WTC11 (cell line): ENCODE results near the gene ISL2. TPM values are rescaled to one million over a fixed set of nuclear protein-coding genes. Genes with fewer than 3 reads are reported as not detected.
A peak's percentile ranks its signal among the peaks of the same experiment; 100 is the strongest.

Experiments
- ATAC-seq: fragments of 200-7000 bp; cut with Tn5 transposase; 2 replicates; pipeline ENCODE4 v1.10.0; 2021; ENCODE audit warnings: mild to moderate bottlenecking, moderate library complexity
- CTCF ChIA-PET: fragments of 300-600 bp; sonication (Branson Sonifier 250); formaldehyde crosslinking; loops from one replicate; lab custom pipeline; 2021; ENCODE audit warnings: antibody characterized with exemption; lab: Charles Lee
- POLR2A ChIA-PET: fragments of 350-600 bp; sonication (Branson Sonifier 250); formaldehyde crosslinking; loops from one replicate; lab custom pipeline; 2021; ENCODE audit warnings: antibody characterized with exemption; lab: Charles Lee
- DNase-seq: peaks from one replicate; pipeline ENCODE4 v3.0.0; 2021; ENCODE audit warnings: low spot score
- H3K27ac Mint-ChIP-seq: 2 replicates; pipeline ENCODE4 v1.8.0; 2021; ENCODE audit warnings: mixed read lengths
- H3K27me3 Mint-ChIP-seq: 2 replicates; pipeline ENCODE4 v1.8.0; 2021; ENCODE audit warnings: low read depth, mild to moderate bottlenecking, moderate library complexity, mixed read lengths
- H3K36me3 Mint-ChIP-seq: 2 replicates; pipeline ENCODE4 v1.8.0; 2021; ENCODE audit warnings: mixed read lengths
- H3K4me1 Mint-ChIP-seq: 2 replicates; pipeline ENCODE4 v1.8.0; 2022; ENCODE audit warnings: mixed read lengths
- H3K4me3 Mint-ChIP-seq: 2 replicates; pipeline ENCODE4 v1.8.0; 2021; ENCODE audit warnings: mild to moderate bottlenecking, moderate library complexity, mixed read lengths
- H3K9me3 Mint-ChIP-seq: 2 replicates; pipeline ENCODE4 v1.8.0; 2021; ENCODE audit warnings: mixed read lengths
- AR ChIP-seq: fragments of 250-450 bp; sonication (Bioruptor Pico); IDR thresholded peaks from 2 replicates; pipeline ENCODE4 v1.9.0; 2021; ENCODE audit warnings: mild to moderate bottlenecking
- ELF4 ChIP-seq: sonication (generic); formaldehyde crosslinking; IDR thresholded peaks from 2 replicates; pipeline ENCODE4 v1.8.1; 2022; ENCODE audit warnings: low read depth, mild to moderate bottlenecking, moderate library complexity, missing genetic modification reagents
- FOXJ3 ChIP-seq: sonication (generic); formaldehyde crosslinking; IDR thresholded peaks from 2 replicates; pipeline ENCODE4 v1.9.0; 2021; ENCODE audit warnings: missing genetic modification reagents, mild to moderate bottlenecking, borderline replicate concordance
- FOXK1 ChIP-seq: sonication (generic); formaldehyde crosslinking; IDR thresholded peaks from 2 replicates; pipeline ENCODE4 v1.8.0; 2022; ENCODE audit warnings: mild to moderate bottlenecking, moderate library complexity, missing genetic modification reagents
- GABPB1 ChIP-seq: sonication (generic); formaldehyde crosslinking; IDR thresholded peaks from 2 replicates; pipeline ENCODE4 v1.8.1; 2023; ENCODE audit warnings: mild to moderate bottlenecking, missing genetic modification reagents
- GRHL2 ChIP-seq: fragments of 250-450 bp; sonication (Bioruptor Pico); IDR thresholded peaks from 2 replicates; pipeline ENCODE4 v1.8.0; 2022; ENCODE audit warnings: mild to moderate bottlenecking, moderate library complexity; ENCODE audit not compliant: insufficient replicate concordance, severe bottlenecking
- HMGXB4 ChIP-seq: sonication (generic); formaldehyde crosslinking; IDR thresholded peaks from 2 replicates; pipeline ENCODE4 v1.8.1; 2023; ENCODE audit warnings: mild to moderate bottlenecking, moderate library complexity, missing genetic modification reagents
- JAZF1 ChIP-seq: fragments of 250-450 bp; sonication (Bioruptor Pico); IDR thresholded peaks from 2 replicates; pipeline ENCODE4 v1.9.0; 2021; ENCODE audit warnings: moderate library complexity, mild to moderate bottlenecking, inconsistent platforms
- KAT7 ChIP-seq: sonication (generic); formaldehyde crosslinking; IDR thresholded peaks from 2 replicates; pipeline ENCODE4 v1.8.1; 2023; ENCODE audit warnings: missing genetic modification reagents, mild to moderate bottlenecking, borderline replicate concordance
- MAX ChIP-seq: sonication (generic); formaldehyde crosslinking; IDR thresholded peaks from 2 replicates; pipeline ENCODE4 v1.8.0; 2022; ENCODE audit warnings: mild to moderate bottlenecking, missing genetic modification reagents
- NFYB ChIP-seq: sonication (generic); formaldehyde crosslinking; conservative IDR thresholded peaks from 2 replicates; pipeline ENCODE4 v1.8.0; 2022; ENCODE audit warnings: low read depth, missing genetic modification reagents
- PRRX2 ChIP-seq: fragments of 250-450 bp; sonication (Bioruptor Pico); IDR thresholded peaks from 2 replicates; pipeline ENCODE4 v1.8.0; 2021; ENCODE audit warnings: mild to moderate bottlenecking
- SMAD4 ChIP-seq: sonication (generic); formaldehyde crosslinking; IDR thresholded peaks from 2 replicates; pipeline ENCODE4 v1.8.0; 2022; ENCODE audit warnings: mild to moderate bottlenecking, missing genetic modification reagents
- TEAD4 ChIP-seq: sonication (generic); formaldehyde crosslinking; IDR thresholded peaks from 2 replicates; pipeline ENCODE4 v1.8.0; 2022; ENCODE audit warnings: mild to moderate bottlenecking, missing genetic modification reagents
- ZNF317 ChIP-seq: sonication (generic); formaldehyde crosslinking; IDR thresholded peaks from 2 replicates; pipeline ENCODE4 v1.8.1; 2023; ENCODE audit warnings: low read depth, mild to moderate bottlenecking, moderate library complexity, missing genetic modification reagents, borderline replicate concordance
- ZSCAN18 ChIP-seq: fragments of 250-450 bp; sonication (Bioruptor Pico); IDR thresholded peaks from 2 replicates; pipeline ENCODE4 v2.1.2; 2022; ENCODE audit warnings: mild to moderate bottlenecking, moderate library complexity
- total RNA-seq: library from RNA; stranded (reverse); gene quantifications from 3 replicates; pipeline ENCODE4 v1.2.3, GENCODE V29; 2021

ISL2 gene
- total RNA-seq, 1 experiment from 2014 or later, result 0.24 TPM

GRCh38 chr15:76333720-76334437 is 2.7 kb upstream of the ISL2 start (continued):
- TF ChIP-seq AR (CRISPR knock-in tag), result no peak

GRCh38 chr15:76334438-76335306 is 1.9 kb upstream of the ISL2 start:
- Mint-ChIP-seq H3K27ac (no peak overlapping the region), H3K4me1 (peaks cover 40% of the 10 kb centered on the region), H3K36me3 (no peaks in the 10 kb centered on the region), H3K9me3 (no peaks in the 10 kb centered on the region), H3K27me3 (peaks cover 82% of the 10 kb centered on the region), H3K4me3 (peak overlapping the region; percentile 73)
- peak; percentile 26 for DNase-seq
- POLR2A ChIA-PET, result interaction anchor here (0.5 to 2.5 kb wide), 6 partner anchors 12 to 1174 kb away, joined by 3 to 29 read pairs (median 4); no protein-coding TSS in a partner anchor
- CTCF ChIA-PET, result interaction anchor here (0.6 to 3.3 kb wide), 27 partner anchors 9 to 533 kb away, joined by 3 to 24 read pairs (median 4); partner anchors contain the start of gene ETFA
- ATAC-seq, result no peak
- TF ChIP-seq ELF4 (no peak), FOXJ3 (CRISPR knock-in tag) (no peak), HMGXB4 (CRISPR knock-in tag) (no peak), KAT7 (CRISPR knock-in tag) (no peak), PRRX2 (CRISPR knock-in tag) (no peak), GABPB1 (CRISPR knock-in tag) (no peak), ZSCAN18 (CRISPR knock-in tag) (no peak), TEAD4 (CRISPR knock-in tag) (no peak), GRHL2 (CRISPR knock-in tag) (no peak), FOXK1 (CRISPR knock-in tag) (no peak), NFYB (CRISPR knock-in tag) (no peak), MAX (CRISPR knock-in tag) (no peak), SMAD4 (CRISPR knock-in tag) (no peak), JAZF1 (no peak), ZNF317 (no peak)
